ENCODE results near the gene SHC3.

SHC3 gene

DNA sequence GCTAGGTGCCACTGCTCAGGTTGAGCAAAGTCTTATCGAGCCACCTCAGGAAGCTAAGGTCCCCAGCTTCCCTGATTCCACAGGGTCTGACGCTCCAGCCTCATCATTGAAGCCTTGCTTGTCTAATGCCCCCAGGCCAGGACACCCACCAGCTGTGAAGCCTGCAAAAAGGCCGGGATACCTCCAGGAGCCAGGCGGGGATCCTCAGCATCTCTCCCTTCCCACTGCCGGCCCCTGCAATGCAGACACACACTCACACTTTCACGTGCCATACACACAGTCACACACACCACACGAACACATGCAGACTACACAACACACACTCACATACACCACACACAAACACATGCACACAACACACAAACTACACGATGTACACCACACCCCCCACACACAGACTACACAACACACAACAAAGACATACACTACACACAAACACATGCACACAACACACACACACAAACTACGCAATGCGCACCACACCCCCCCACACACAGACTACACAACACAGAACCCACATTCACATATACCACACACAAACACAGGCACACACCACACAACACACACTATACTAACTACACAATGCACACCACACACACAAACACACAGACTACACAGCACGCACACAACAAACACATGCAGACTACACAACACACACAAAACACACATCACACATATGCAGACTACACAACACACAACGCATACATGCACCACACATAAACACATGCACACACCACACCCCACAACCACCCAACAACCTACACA is 205.2 kb downstream of the SHC3 start:
- Histone ChIP-seq H3K9me3 (ENCODE audit: control insufficient read depth, low read length) (no peaks in the 10 kb centered on the region), H3K4me1 (ENCODE audit: control insufficient read depth, insufficient read depth, low read length, poor library complexity, severe bottlenecking) (no peaks in the 10 kb centered on the region), H3K27ac (ENCODE audit: low read depth, low read length, severe bottlenecking) (no peak overlapping the region), H3K36me3 (ENCODE audit: control insufficient read depth, insufficient read depth, low read length) (no peaks in the 10 kb centered on the region), H3K4me3 (ENCODE audit: extremely low read depth, insufficient read depth, low read length, poor library complexity, severe bottlenecking) (no peak overlapping the region)
- WGBS, 2 experiments (ENCODE audit: insufficient coverage in 2 of 2) = 76 to 83% methylated on average over 10 to 12 of the region's 12 CpGs

GRCh38 chr9:88972401-88972800 is 206.2 kb downstream of the SHC3 start:
- no peaks in the 10 kb centered on the region for H3K4me1 ChIP-seq (ENCODE audit: control insufficient read depth, insufficient read depth, low read length, poor library complexity, severe bottlenecking)
- WGBS, 2 experiments (ENCODE audit: insufficient coverage in 2 of 2) = 92 to 100% methylated on average over 1 to 2 of the region's 4 CpGs
- no peaks in the 10 kb centered on the region for H3K9me3 ChIP-seq (ENCODE audit: control insufficient read depth, low read length)
- no peaks in the 10 kb centered on the region for H3K36me3 ChIP-seq (ENCODE audit: control insufficient read depth, insufficient read depth, low read length)
- no peak overlapping the region for H3K27ac ChIP-seq (ENCODE audit: low read depth, low read length, severe bottlenecking)
- no peak overlapping the region for H3K4me3 ChIP-seq (ENCODE audit: extremely low read depth, insufficient read depth, low read length, poor library complexity, severe bottlenecking)

DNA sequence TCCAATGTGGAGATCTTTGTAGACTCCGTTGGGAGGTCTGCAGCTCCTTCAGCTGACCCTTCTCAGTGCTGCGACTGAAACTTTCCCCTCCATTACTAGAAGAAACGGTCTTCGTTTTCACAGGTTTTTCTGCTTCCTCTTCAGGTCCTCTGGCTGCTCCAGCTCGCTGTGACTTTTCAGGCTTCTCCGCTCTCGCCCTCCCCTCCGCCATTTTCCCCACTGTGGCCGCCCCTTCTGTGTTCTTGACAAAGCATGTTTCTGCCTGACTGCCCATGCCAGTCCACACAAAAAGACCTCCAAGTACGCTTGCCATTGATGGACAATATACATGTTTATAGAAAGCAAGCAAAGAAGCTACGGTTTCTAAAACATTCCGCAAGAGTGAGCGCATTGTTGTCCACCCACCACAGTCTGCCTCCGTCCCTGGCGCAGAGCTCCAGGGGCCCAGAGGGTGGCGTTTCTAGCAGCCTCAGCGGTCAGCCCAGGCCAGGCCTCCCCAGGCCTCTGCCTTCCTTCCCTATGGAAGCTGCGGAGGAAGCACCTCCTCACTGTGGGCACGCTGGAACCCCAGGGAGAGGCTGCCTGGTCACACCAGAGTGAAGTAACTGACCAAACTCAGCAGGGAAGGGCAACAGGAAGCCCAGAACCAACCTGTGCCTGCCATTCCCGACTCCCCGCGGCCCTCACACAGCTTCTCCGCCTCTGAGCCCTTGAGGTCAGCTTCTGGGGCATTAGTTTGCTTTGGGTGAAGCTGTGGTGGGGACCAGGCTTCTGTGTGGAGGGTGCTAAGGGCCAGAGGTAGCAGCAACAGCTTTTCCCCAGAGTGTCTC is 207.3 kb downstream of the SHC3 start:
- Histone ChIP-seq H3K36me3 (ENCODE audit: control insufficient read depth, insufficient read depth, low read length) (no peaks in the 10 kb centered on the region), H3K4me3 (ENCODE audit: extremely low read depth, insufficient read depth, low read length, poor library complexity, severe bottlenecking) (no peak overlapping the region), H3K27ac (ENCODE audit: low read depth, low read length, severe bottlenecking) (no peak overlapping the region), H3K9me3 (ENCODE audit: control insufficient read depth, low read length) (no peaks in the 10 kb centered on the region), H3K4me1 (ENCODE audit: control insufficient read depth, insufficient read depth, low read length, poor library complexity, severe bottlenecking) (no peaks in the 10 kb centered on the region)
- 91 to 93% methylated on average over 16 to 21 of the region's 23 CpGs for WGBS, 2 experiments (ENCODE audit: insufficient coverage in 2 of 2)

GRCh38 chr9:88969646-88970373 is 208.8 kb downstream of the SHC3 start:
- Histone ChIP-seq H3K4me3 (ENCODE audit: extremely low read depth, insufficient read depth, low read length, poor library complexity, severe bottlenecking) (no peak overlapping the region), H3K4me1 (ENCODE audit: control insufficient read depth, insufficient read depth, low read length, poor library complexity, severe bottlenecking) (no peaks in the 10 kb centered on the region), H3K36me3 (ENCODE audit: control insufficient read depth, insufficient read depth, low read length) (no peaks in the 10 kb centered on the region), H3K9me3 (ENCODE audit: control insufficient read depth, low read length) (no peaks in the 10 kb centered on the region), H3K27ac (ENCODE audit: low read depth, low read length, severe bottlenecking) (no peak overlapping the region)
- 88% methylated on average over 4 to 7 of the region's 8 CpGs for WGBS, 2 experiments (ENCODE audit: insufficient coverage in 2 of 2)

DNA sequence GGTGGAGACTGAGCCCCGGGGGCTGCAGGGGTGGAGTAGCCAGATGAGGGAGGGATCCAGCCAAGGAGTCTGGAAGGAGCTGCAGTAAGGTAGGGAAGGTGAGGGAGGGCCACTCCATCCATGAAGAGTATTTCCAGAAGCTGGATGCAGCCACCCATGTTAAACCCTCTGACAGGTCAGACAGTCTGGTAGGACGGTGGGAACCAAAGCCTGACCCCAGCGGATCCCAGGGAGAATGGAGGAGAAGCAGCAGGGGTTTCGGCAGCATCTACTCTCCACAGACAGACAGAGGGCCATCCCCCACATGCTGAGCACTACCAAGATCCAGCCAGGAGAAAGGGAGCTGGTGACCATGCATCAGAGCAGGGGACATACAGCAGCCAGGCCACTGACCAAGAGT is 209.8 kb downstream of the SHC3 start:
- Histone ChIP-seq H3K27ac (ENCODE audit: low read depth, low read length, severe bottlenecking) (no peak overlapping the region), H3K9me3 (ENCODE audit: control insufficient read depth, low read length) (no peaks in the 10 kb centered on the region), H3K4me1 (ENCODE audit: control insufficient read depth, insufficient read depth, low read length, poor library complexity, severe bottlenecking) (no peaks in the 10 kb centered on the region), H3K36me3 (ENCODE audit: control insufficient read depth, insufficient read depth, low read length) (no peaks in the 10 kb centered on the region), H3K4me3 (ENCODE audit: extremely low read depth, insufficient read depth, low read length, poor library complexity, severe bottlenecking) (no peak overlapping the region)
- WGBS, 2 experiments (ENCODE audit: insufficient coverage in 2 of 2) = 76 to 91% methylated on average over 3 of the region's 4 CpGs

DNA sequence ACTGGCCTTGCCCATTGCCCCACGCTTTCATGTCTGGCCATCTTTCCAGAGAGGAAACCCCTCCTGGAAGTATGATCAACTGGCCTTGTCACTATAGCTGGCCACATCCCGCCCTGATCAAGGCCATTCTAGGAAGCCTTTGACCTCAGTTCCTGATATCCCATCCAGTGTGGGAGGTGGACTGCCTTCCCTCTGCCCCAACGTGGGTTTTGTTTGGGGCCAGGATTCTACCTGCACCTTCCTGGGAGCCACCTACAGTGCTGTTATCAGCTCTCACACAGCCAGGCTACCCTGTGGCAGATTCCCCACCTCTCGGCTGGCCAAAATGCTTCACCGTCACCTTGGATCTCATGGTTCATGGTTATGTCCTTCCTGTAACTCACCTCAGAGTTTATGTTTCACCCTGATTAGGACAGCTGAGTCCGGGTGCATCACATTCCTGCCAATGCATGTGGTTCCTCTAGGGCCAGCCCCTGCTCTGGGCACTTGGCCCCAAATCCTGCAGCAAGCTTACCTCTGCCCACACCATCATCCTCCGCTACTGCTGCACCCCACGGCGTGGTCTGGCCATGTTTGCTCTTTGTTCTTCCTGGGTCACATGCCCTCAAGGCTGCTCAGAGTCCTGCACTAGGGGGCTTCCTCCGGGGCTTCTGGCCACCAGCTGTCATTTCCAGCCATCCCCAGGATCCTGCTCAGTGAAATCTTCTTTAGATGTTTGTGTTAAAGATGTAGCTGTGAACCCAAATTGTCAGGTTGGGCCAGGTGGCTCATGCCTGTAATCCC is 211.5 kb downstream of the SHC3 start:
- 86 to 88% methylated on average over 9 of the region's 10 CpGs for WGBS, 2 experiments (ENCODE audit: insufficient coverage in 2 of 2)

DNA sequence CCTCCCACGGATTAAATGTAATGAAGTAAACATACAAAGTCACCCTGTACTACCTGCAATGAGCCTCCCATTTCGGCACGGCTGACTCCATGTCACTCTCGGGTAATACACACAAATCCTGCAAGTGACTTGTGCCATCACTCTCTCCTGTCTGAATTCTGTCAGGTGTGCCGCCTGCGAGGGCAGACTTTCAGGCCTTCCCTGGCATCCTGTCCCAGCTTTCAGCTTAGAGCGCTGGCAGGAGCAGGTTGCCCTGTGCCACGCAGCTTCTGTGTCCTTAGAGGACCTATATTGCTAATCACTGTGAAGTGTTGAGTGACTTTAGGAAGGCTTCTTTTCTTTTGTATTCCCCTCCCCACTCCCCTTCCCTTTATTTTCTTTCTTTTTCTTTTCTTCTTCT is 213.1 kb downstream of the SHC3 start:
- Histone ChIP-seq H3K9me3 (ENCODE audit: control insufficient read depth, low read length) (no peaks in the 10 kb centered on the region), H3K4me1 (ENCODE audit: control insufficient read depth, insufficient read depth, low read length, poor library complexity, severe bottlenecking) (no peaks in the 10 kb centered on the region), H3K27ac (ENCODE audit: low read depth, low read length, severe bottlenecking) (no peak overlapping the region), H3K4me3 (ENCODE audit: extremely low read depth, insufficient read depth, low read length, poor library complexity, severe bottlenecking) (no peak overlapping the region), H3K36me3 (ENCODE audit: control insufficient read depth, insufficient read depth, low read length) (no peaks in the 10 kb centered on the region)
- WGBS, 2 experiments (ENCODE audit: insufficient coverage in 2 of 2) = 94 to 95% methylated on average over 6 of the region's 8 CpGs

More for the DNA sequence above, 211.5 kb downstream of the SHC3 start:
- Histone ChIP-seq H3K36me3 (ENCODE audit: control insufficient read depth, insufficient read depth, low read length) (no peaks in the 10 kb centered on the region), H3K9me3 (ENCODE audit: control insufficient read depth, low read length) (no peaks in the 10 kb centered on the region), H3K4me3 (ENCODE audit: extremely low read depth, insufficient read depth, low read length, poor library complexity, severe bottlenecking) (no peak overlapping the region), H3K27ac (ENCODE audit: low read depth, low read length, severe bottlenecking) (no peak overlapping the region), H3K4me1 (ENCODE audit: control insufficient read depth, insufficient read depth, low read length, poor library complexity, severe bottlenecking) (no peaks in the 10 kb centered on the region)

- H3K36me3 ChIP-seq (ENCODE audit: control insufficient read depth, insufficient read depth, low read length) = no peaks in the 10 kb centered on the region
- H3K4me1 ChIP-seq (ENCODE audit: control insufficient read depth, insufficient read depth, low read length, poor library complexity, severe bottlenecking) = no peaks in the 10 kb centered on the region
- no peaks in the 10 kb centered on the region for H3K9me3 ChIP-seq (ENCODE audit: control insufficient read depth, low read length)
- WGBS, 2 experiments (ENCODE audit: insufficient coverage in 2 of 2) = 73% methylated on average over 2 of the region's 3 CpGs; no CpG with 5 or more reads in 1 of the 2 experiments
- H3K4me3 ChIP-seq (ENCODE audit: extremely low read depth, insufficient read depth, low read length, poor library complexity, severe bottlenecking) = no peak overlapping the region
- H3K27ac ChIP-seq (ENCODE audit: low read depth, low read length, severe bottlenecking) = no peak overlapping the region
These were observed 218.0 kb downstream of the SHC3 start for GRCh38 chr9:88960632-88961031.

GRCh38 chr9:88959727-88960469 is 218.7 kb downstream of the SHC3 start:
- 96 to 100% methylated on average over 4 of the region's 5 CpGs for WGBS, 2 experiments (ENCODE audit: insufficient coverage in 2 of 2)

More at GRCh38 chr9:88959727-88960469, 218.7 kb downstream of the SHC3 start:
- Histone ChIP-seq H3K27ac (ENCODE audit: low read depth, low read length, severe bottlenecking) (no peak overlapping the region), H3K36me3 (ENCODE audit: control insufficient read depth, insufficient read depth, low read length) (no peaks in the 10 kb centered on the region), H3K4me3 (ENCODE audit: extremely low read depth, insufficient read depth, low read length, poor library complexity, severe bottlenecking) (no peak overlapping the region), H3K4me1 (ENCODE audit: control insufficient read depth, insufficient read depth, low read length, poor library complexity, severe bottlenecking) (no peaks in the 10 kb centered on the region), H3K9me3 (ENCODE audit: control insufficient read depth, low read length) (no peaks in the 10 kb centered on the region)
